Activated naive CD4-positive, alpha-beta T cell (primary cell): ENCODE results near the gene ANO8.
"Not testable (repeated sequence)": the region's sequence is repeated elsewhere in the genome, so short reads cannot be mapped to it uniquely, and the experiment has no call there.

Experiments
- DNase-seq, 4 experiments: peaks; one replicate each; lab custom pipeline; 2025; lab: John Stamatoyannopoulos, UW

Gene ANO8

DNA sequence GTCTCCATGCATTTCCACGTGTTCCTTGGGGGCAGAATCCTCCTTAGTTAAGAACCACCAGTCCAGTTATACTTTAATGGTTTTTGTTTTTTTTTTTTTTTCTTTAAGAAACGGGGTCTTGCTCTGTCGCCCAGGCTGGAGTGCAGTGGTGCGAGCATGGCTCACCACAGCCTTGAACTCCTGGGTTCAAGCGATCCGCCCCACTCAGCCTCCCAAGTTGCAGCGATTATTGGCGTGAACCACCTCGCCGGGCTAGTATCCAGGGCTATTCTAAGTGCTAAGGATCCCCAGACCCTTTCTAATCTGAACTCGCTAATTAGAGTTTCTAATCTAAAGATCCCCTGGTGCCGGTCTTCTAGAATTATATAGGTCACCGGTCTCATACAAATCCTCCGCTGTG lies 41.0 kb downstream of the ANO8 start:
- no peak for DNase-seq

DNA sequence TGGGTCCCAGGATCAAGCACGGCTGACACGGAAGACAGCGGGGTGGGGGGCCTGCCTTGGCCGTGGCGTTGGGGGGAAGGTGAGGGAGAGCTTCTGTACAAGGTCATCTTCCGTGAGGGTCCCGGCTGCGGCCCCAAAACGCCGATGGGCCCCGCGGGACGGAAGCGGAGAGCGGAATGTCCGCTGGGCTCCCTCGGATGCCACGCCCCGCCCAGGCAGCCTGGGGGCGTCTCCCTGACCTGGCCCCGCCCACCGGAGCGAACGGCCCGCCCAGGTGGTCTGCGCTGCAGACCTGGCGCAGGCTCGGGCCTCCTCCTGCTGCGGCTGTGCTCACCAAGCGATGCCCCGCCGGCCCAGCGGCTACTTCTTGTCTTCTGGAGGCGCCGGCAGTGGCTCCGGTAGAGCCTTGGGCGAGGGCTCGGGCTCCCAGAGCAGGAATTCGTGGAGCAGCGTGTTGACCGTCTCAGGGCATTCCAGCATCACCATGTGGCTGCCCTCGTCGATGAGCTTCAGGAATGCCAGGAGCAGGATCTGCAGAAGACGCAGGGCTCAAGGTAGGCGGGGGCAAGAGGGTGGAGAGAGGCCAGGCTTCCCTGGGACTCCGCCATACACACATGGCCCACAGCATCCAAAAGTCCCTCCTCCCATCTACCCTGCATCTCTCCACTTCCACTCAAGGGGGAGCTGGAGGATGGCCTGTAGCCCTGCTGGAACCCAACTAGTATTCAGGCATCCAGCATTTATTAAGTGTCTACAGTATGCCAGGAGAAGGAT lies 42.2 kb downstream of the ANO8 start:
- DNase-seq = peak; percentile 28 to 74 (median 45)

DNA sequence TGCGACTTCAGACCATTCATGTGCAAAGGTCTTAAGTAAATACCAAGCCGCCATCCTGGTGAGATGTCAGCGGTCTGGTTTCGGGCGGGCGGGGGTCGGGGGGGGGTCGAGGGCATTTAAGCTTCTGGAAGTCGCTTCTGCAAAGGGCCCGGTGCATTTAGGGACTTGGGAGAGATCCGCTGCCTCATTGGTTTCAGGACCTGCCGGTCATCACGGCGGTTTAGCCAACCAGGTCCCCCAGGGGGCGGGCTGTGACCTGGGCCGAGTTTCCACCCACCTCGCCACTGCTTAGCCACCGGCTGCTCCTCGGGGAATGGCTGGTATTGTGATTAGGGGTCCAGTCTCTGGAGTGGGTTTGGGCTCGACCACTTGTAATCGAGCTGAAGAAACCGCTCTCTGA lies 45.2 kb downstream of the ANO8 start:
- DNase-seq = no peak

DNA sequence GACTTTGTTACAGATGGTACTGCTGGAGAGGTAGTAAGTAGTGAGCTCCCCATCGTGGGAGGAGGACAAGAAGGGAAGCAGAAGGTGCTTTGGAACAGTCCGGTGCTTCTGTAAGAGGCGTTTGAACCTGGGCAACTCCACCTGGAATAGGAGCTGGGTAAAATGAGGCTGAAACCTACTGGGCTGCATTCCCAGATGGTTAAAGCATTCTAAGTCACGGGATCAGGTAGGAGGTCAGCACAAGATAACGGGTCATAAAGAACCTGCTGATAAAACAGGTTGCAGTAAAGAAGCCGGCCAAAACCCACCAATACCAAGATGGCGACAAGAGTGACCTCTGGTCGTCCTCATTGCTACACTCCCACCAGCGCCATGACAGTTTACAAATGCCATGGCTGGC lies 47.9 kb downstream of the ANO8 start:
- no peak for DNase-seq

DNA sequence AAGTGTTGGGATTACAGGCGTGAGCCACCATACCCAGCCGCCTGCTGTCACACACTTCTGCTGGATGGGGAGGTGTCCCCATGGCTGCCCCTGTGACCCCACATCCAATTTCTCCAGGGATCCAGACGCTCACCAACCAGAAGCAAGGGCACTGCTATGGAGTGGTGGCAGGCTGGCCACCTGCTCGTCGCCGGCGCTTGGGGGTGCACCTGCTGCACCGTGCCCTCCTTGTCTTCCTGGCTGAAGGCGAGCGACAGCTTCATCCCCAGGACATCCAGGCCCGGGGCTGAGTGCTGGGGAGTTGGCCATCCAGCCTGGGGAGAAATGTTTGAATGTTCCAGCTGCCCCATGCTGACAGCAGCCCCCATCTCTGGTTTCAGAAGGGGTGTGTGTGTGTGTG lies 48.4 kb downstream of the ANO8 start:
- DNase-seq = no peak

DNA sequence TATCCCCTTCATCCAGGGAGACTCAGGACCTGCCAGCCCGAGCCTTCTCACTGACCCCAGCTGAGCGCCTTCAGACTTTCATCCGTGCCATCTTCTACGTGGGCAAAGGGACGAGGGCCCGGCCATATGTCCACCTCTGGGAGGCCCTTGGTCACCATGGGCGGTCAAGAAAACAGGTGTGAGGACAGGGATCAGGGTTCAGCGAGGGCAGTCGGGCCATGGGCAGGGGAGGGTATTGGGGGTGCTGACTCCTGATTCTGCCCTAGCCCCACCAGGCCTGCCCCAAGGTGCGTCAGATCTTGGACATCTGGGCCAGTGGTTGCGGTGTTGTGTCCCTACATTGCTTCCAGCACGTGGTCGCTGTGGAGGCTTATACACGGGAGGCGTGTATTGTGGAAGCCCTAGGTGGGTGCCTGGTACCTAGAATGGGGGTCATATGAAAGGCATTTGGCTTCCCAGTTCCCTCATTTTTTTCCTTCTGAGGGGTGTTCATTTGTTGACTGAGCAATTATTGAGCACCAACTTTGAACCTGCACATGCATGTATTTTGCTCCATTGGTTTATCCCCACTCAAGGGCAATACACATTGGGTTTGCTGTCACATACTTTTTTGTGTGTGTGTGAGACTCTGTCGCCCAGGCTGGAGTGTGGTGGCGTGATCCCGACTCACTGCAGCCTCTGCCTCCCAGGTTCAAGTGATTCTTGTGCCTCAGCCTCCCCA lies 49.1 kb downstream of the ANO8 start:
- DNase-seq = no peak

DNA sequence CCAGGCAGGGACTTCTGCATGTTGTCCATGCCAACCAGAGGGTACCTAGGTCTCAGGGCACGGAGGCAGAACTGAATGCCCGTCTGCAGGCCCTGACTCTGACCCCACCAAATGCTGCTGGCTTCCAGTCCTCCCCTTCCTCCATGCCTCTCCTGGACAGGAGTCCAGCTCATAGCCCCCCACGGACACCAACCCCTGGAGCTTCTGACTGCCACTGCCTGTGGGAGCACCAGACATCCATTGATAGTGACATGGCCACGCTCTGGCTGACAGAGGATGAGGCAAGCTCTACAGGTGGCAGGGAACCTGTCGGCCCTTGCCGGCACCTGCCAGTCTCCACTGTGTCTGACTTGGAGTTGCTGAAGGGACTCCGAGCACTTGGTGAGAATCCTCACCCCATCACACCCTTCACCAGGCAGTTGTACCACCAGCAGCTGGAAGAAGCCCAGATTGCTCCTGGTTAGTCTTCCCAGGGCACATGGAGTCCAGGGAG lies 51.1 kb downstream of the ANO8 start:
- DNase-seq = no peak

DNA sequence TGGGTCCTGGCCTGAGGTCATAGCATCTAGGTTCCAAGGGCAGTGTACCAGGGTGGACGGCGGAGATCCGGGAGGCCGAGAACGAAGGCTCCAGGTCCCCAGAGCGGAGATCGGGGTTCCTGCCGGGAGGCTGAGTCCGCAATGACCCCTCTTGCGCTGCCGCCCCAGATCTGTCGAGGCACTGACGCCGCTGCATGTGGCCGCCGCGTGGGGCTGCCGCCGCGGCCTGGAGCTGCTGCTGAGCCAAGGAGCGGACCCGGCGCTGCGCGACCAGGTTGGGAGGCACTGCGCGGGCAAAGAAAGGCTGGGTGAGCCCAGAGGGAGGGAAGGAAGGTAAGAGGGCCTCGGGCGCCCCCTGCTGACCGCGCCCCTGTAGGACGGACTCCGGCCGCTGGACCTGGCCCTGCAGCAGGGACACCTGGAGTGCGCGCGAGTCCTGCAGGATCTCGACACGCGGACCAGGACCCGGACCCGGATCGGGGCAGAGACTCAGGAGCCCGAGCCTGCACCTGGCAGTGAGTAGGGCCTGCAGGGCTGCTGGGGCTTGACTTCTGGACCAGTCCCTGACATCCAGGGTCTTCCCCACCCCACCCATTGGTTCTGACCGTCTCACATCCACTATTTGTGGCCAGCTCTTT lies 52.0 kb downstream of the ANO8 start:
- peak; percentile 47 to 71 (median 62) for DNase-seq

DNA sequence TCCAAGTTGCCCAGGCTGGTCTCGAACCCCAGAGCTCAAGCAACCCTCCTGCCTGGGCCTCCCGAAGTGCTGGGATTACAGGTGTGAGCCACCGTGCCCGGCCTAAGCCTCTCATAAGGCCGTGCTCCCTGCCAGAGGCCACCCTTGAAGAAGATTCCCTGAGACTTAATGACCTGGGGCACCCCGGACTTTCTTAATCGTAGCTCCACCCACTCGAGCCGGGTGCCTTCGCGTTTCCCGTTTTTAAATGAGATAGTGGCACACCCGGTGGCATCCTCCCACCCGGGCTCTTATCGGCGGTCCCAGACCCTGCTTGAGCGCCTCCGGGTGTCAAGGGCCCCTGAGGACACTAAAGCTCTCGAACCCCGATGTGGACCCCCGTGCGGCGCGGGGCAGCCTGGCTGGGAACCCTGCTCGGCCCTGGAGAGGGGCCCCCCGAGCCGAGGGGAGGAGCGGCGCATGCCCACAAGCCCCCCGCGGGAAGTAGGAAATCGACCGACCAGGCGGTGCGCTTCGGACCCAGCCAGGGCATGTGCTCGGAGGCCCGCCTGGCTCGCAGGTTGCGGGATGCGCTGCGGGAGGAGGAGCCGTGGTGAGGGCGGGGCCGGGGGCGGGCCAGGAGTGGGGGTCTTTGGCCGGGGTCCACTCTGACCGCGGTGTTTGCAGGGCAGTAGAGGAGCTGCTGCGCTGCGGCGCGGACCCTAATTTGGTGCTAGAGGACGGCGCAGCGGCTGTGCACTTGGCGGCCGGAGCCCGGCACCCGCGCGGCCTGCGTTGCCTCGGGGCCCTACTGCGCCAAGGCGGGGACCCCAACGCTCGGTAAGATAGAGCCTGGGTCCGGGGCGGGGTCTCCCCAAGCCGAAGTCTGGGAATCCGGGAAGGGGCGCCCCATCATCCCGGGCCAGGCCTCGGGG lies 53.0 kb downstream of the ANO8 start, which contains the start of gene ANKLE1:
TSS of gene ANKLE1 (plus strand) at position 511 of the 914 bp plus-strand sequence. CDS start at position 531, 20 bp downstream.
- DNase-seq = peak in 2 of 4 experiments; percentile 17 to 23

DNA sequence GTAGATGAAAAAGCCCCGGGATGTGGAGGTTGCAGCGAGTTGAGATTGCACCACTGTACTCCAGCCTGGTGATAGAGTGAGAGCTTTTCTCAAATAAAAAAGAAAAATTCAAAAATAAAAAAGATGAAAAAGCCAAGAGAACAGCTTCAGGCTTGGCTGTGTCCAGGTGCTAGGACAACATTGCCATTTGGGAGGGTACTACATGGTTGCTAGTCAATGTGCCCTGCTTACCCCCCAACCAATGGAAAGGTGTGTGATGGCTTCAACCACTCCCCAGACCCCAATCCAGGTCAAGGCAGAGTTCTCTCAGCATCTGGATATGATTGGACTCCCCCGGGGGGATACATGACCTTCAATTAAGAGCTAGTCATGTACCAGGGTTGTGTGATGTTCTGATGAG lies 55.2 kb downstream of the ANO8 start:
- DNase-seq = no peak

DNA sequence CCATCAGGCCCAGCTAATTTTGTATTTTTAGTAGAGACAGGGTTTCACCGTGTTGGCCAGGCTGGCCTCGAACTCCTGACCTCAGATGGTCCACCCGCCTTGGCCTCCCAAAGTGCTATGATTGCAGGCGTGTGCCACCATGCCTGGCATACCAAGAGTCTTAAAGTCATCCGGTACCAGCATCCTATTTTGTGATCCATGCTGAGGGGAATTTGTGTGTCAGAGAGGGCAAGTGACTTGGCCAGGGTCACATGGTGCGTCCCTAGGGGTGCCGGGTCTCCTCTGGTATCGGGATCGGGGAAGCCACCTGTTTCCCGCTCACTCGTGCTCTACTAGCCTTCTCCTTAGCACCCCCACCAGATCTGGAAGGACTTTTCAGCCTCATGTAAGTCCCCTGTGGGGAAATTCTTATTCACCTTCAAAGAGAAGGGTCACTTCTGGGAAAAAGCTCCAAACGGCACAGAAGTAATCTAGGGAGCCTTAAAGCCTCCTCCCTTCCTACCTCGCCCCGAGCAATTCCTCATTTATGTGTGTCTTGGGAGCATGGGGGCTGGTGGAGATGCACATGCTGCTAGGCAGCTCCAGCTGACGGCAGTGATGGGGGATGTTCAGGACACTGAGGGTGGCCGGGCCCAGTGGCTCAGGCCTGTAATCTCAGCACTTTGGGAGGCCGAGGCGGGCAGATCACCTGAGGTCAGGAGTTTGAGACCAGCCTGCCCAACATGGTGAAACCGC lies 59.0 kb downstream of the ANO8 start:
- DNase-seq = no peak

DNA sequence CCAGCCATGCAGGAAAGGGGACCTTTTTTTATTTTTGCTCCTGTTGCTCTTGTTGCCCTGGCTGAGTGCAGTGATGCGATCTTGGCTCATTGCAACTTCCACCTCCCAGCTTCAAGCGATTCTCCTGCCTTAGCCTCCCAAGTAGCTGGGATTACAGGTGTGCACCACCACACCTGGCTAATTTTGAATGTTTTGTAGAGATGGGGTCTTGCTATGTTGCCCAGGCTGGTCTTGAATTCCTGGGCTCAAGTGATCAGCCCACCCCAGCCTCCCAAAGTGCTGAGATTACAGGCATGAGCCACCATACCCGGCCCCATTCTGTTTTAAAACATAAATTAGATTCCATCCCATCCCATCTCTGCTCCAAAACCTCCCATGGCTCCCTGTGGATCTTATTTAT lies 59.8 kb downstream of the ANO8 start:
- not testable (repeated sequence) for DNase-seq
